Neuronal stem cell (in vitro differentiated cells): ENCODE data around the gene ZNF558.

Source experiments
- DNase-seq: peaks from one replicate; pipeline ENCODE4 v3.0.0-alpha.2; 2013; ENCODE audit warnings: low spot score
- H2AFZ ChIP-seq: one replicate; pipeline ENCODE4 v1.6.1; 2013; ENCODE audit warnings: mild to moderate bottlenecking, low read length, inconsistent platforms
- H2AK5ac ChIP-seq: 2 replicates; pipeline ENCODE4 v1.6.1; 2013; ENCODE audit warnings: low read depth, mild to moderate bottlenecking, inconsistent platforms, low read length, moderate library complexity, mixed read lengths
- H2BK120ac ChIP-seq: 2 replicates; pipeline ENCODE4 v1.6.1; 2013; ENCODE audit warnings: low read depth, mild to moderate bottlenecking, inconsistent platforms, low read length, moderate library complexity, mixed read lengths
- H2BK12ac ChIP-seq: one replicate; pipeline ENCODE4 v1.6.1; 2013; ENCODE audit warnings: low read length, inconsistent platforms
- H2BK15ac ChIP-seq: 2 replicates; pipeline ENCODE4 v1.6.1; 2013; ENCODE audit warnings: mild to moderate bottlenecking, low read length, inconsistent platforms, mixed read lengths
- H2BK5ac ChIP-seq: one replicate; pipeline ENCODE4 v1.6.1; 2013; ENCODE audit warnings: inconsistent platforms, mild to moderate bottlenecking, low read length, moderate library complexity
- H3K14ac ChIP-seq: one replicate; pipeline ENCODE4 v1.6.1; 2013; ENCODE audit warnings: low read length, inconsistent platforms
- H3K18ac ChIP-seq: 2 replicates; pipeline ENCODE4 v1.6.1; 2013; ENCODE audit warnings: low read length, inconsistent platforms
- H3K23ac ChIP-seq: 2 replicates; pipeline ENCODE4 v1.6.1; 2013; ENCODE audit warnings: low read depth, mild to moderate bottlenecking, mixed read lengths, low read length, inconsistent platforms; ENCODE audit not compliant: poor library complexity
- H3K27ac ChIP-seq: replicated peaks from 3 replicates; pipeline ENCODE4 v1.5.1; 2013; ENCODE audit warnings: low read length, inconsistent platforms
- H3K27me3 ChIP-seq, 3 experiments: 2 replicates each; pipeline ENCODE4 v1.6.1; 2013; ENCODE audit warnings: low read length in 3 of 3, mild to moderate bottlenecking in 2 of 3, inconsistent platforms in 1 of 3, low read depth in 1 of 3, mixed read lengths in 1 of 3, moderate library complexity in 1 of 3; ENCODE audit not compliant: control insufficient read depth in 3 of 3, insufficient read depth in 3 of 3
- H3K36me3 ChIP-seq, 2 donors: replicated peaks in 1 of 2; 2 replicates each; pipeline ENCODE4 v1.6.1; 2013; ENCODE audit warnings: low read length in 2 of 2; ENCODE audit not compliant: control insufficient read depth in 2 of 2, insufficient read depth in 2 of 2
- H3K4ac ChIP-seq: 2 replicates; pipeline ENCODE4 v1.6.1; 2013; ENCODE audit warnings: inconsistent platforms, mild to moderate bottlenecking, low read length, moderate library complexity
- H3K4me1 ChIP-seq, 2 donors: 1 replicate in 1 of 2; 2 replicates in 1 of 2; pipeline ENCODE4 v1.6.1; 2013; ENCODE audit warnings: low read length in 2 of 2, low read depth in 1 of 2; ENCODE audit not compliant: control insufficient read depth in 2 of 2, insufficient read depth in 1 of 2
- H3K4me2 ChIP-seq: one replicate; pipeline ENCODE4 v1.6.1; 2013; ENCODE audit warnings: mild to moderate bottlenecking, low read length, inconsistent platforms; ENCODE audit not compliant: insufficient read depth, poor library complexity, severe bottlenecking
- H3K4me3 ChIP-seq, 2 donors: 2 replicates each; pipeline ENCODE4 v1.5.1; 2013; ENCODE audit warnings: low read length in 2 of 2, mild to moderate bottlenecking in 2 of 2, inconsistent platforms in 1 of 2, moderate library complexity in 1 of 2
- H3K79me1 ChIP-seq: one replicate; pipeline ENCODE4 v1.6.1; 2013; ENCODE audit warnings: low read depth, mild to moderate bottlenecking, inconsistent platforms, low read length, moderate library complexity
- H3K9ac ChIP-seq: one replicate; pipeline ENCODE4 v1.6.1; 2013; ENCODE audit warnings: mild to moderate bottlenecking, low read depth, low read length, inconsistent platforms; ENCODE audit not compliant: poor library complexity
- H3K9me3 ChIP-seq, 2 donors: replicated peaks in 1 of 2; 2 replicates each; pipeline versions ENCODE3 to v1.6.1; 2013; ENCODE audit warnings: low read length in 2 of 2, mild to moderate bottlenecking in 2 of 2, inconsistent platforms in 1 of 2, low read depth in 1 of 2, mixed read lengths in 1 of 2, moderate library complexity in 1 of 2; ENCODE audit not compliant: control insufficient read depth in 2 of 2, insufficient read depth in 1 of 2
- H4K8ac ChIP-seq: one replicate; pipeline ENCODE4 v1.6.1; 2013; ENCODE audit warnings: low read depth, mild to moderate bottlenecking, inconsistent platforms, low read length, moderate library complexity
- H4K91ac ChIP-seq: one replicate; pipeline ENCODE4 v1.6.1; 2013; ENCODE audit warnings: low read length, low read depth, mild to moderate bottlenecking, inconsistent platforms; ENCODE audit not compliant: poor library complexity
- WGBS, 2 donors: extraction: QIAGEN DNeasy Blood & Tissue Kit; methylation state at CpG; one replicate each; pipeline ENCODE4 v1.1.7; 2013; ENCODE audit warnings: missing lambda C conversion rate in 2 of 2, mixed read lengths in 1 of 2; ENCODE audit not compliant: insufficient read length in 2 of 2, insufficient replicate concordance in 1 of 2; ENCODE audit errors: extremely low coverage in 2 of 2; 5-methylcytosine and 5-hydroxymethylcytosine counted together

The ZNF558 gene

DNA sequence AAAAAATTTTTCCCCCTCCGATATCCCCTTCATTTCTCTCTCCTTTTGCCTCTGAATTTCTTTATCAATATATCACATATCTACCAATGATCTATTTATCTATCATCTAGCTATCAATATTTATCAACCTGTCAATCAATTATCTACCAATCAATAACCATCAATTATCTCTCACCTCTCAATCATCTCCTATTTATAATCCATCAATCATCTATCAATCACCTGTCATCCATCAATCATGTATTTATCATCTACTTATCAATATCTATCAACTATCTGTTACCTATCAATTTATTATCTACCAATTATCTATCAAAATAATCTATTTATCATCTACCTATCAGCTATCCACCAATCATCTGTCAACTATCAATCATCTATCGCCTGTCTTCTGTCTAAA, 17.1 kb upstream of the ZNF558 start:
- no peak overlapping the region for H3K27ac ChIP-seq
- H2BK12ac ChIP-seq: no peak overlapping the region
- H3K14ac ChIP-seq: no peak overlapping the region

GRCh38 chr19:8846819-8847218, 14.7 kb upstream of the ZNF558 start:
- Histone ChIP-seq H2BK120ac (no peak overlapping the region), H2AK5ac (no peak overlapping the region), H3K27me3 (no peaks in the 10 kb centered on the region), H3K4me2 (no peak overlapping the region), H3K79me1 (no peaks in the 10 kb centered on the region), H3K9ac (no peak overlapping the region), H3K23ac (no peak overlapping the region), H2BK12ac (no peak overlapping the region), H3K4ac (no peak overlapping the region), H3K14ac (no peak overlapping the region), H3K18ac (no peak overlapping the region), H2BK5ac (no peak overlapping the region), H4K91ac (no peak overlapping the region), H2BK15ac (no peak overlapping the region), H3K27ac (no peak overlapping the region), H3K36me3 (no peaks in the 10 kb centered on the region), H4K8ac (no peak overlapping the region), H3K9me3 (peaks cover 0 to 21% of the 10 kb centered on the region in 2 donors), H3K4me1 (no peaks in the 10 kb centered on the region), H2AFZ (no peak overlapping the region), H3K4me3 (no peak overlapping the region)
- no CpG with 5 or more reads among the region's 3 CpGs for WGBS, 2 donors
- DNase-seq: no peak

More for the DNA sequence above, 17.1 kb upstream of the ZNF558 start:
- Histone ChIP-seq H3K4ac (no peak overlapping the region), H2AFZ (no peak overlapping the region), H4K91ac (no peak overlapping the region), H3K79me1 (no peaks in the 10 kb centered on the region), H3K27me3 (no peaks in the 10 kb centered on the region), H4K8ac (no peak overlapping the region), H3K23ac (no peak overlapping the region), H3K9me3 (peaks cover 0 to 15% of the 10 kb centered on the region in 2 donors), H3K36me3 (no peaks in the 10 kb centered on the region), H3K4me3 (no peak overlapping the region), H2BK120ac (no peak overlapping the region), H2BK5ac (no peak overlapping the region), H3K4me2 (no peak overlapping the region), H3K9ac (no peak overlapping the region), H2AK5ac (no peak overlapping the region), H2BK15ac (no peak overlapping the region), H3K4me1 (no peaks in the 10 kb centered on the region), H3K18ac (no peak overlapping the region)
- 100% methylated on average over 2 of the region's 2 CpGs; no CpG with 5 or more reads in 1 of the 2 donors for WGBS, 2 donors
- no peak for DNase-seq

GRCh38 chr19:8840708-8841107, 8.6 kb upstream of the ZNF558 start:
- Histone ChIP-seq H3K79me1 (no peaks in the 10 kb centered on the region), H3K27me3 (no peaks in the 10 kb centered on the region), H3K14ac (no peak overlapping the region), H3K4me1 (no peaks in the 10 kb centered on the region), H3K18ac (no peak overlapping the region), H3K4me2 (no peak overlapping the region), H4K91ac (no peak overlapping the region), H2AK5ac (no peak overlapping the region), H3K23ac (no peak overlapping the region), H3K9ac (no peak overlapping the region), H4K8ac (no peak overlapping the region), H3K27ac (no peak overlapping the region), H2BK15ac (no peak overlapping the region), H3K36me3 (no peaks in the 10 kb centered on the region), H2BK5ac (no peak overlapping the region), H3K4ac (no peak overlapping the region), H2BK120ac (no peak overlapping the region), H2BK12ac (no peak overlapping the region), H2AFZ (no peak overlapping the region), H3K9me3 (peaks cover 0 to 12% of the 10 kb centered on the region in 2 donors), H3K4me3 (no peak overlapping the region)
- WGBS, 2 donors: no CpG with 5 or more reads among the region's 5 CpGs
- DNase-seq: no peak

GRCh38 chr19:8835877-8836276, 3.8 kb upstream of the ZNF558 start:
- H3K79me1 ChIP-seq: peaks cover 3% of the 10 kb centered on the region
- H3K27ac ChIP-seq: no peak overlapping the region
- no peak overlapping the region for H2BK120ac ChIP-seq
- H3K9me3 ChIP-seq: peaks cover 0 to 5% of the 10 kb centered on the region in 2 donors
- WGBS, 2 donors: 100% methylated on average over 1 of the region's 3 CpGs; no CpG with 5 or more reads in 1 of the 2 donors
- no peak overlapping the region for H2AK5ac ChIP-seq
- H3K4me3 ChIP-seq: no peak overlapping the region
- H3K4ac ChIP-seq: no peak overlapping the region
- H3K9ac ChIP-seq: no peak overlapping the region
- peaks cover 0 to 2% of the 10 kb centered on the region in 2 donors for H3K36me3 ChIP-seq
- no peak overlapping the region for H2BK5ac ChIP-seq
- DNase-seq: no peak
- no peak overlapping the region for H3K23ac ChIP-seq
- H3K27me3 ChIP-seq: no peaks in the 10 kb centered on the region
- no peak overlapping the region for H3K14ac ChIP-seq
- no peak overlapping the region for H2BK15ac ChIP-seq
- H4K8ac ChIP-seq: no peak overlapping the region
- no peak overlapping the region for H3K18ac ChIP-seq
- no peak overlapping the region for H3K4me2 ChIP-seq
- H2AFZ ChIP-seq: no peak overlapping the region
- no peak overlapping the region for H2BK12ac ChIP-seq
- peaks cover 0 to 2% of the 10 kb centered on the region in 2 donors for H3K4me1 ChIP-seq
- H4K91ac ChIP-seq: no peak overlapping the region
